Umbilical cord (tissue), 1 donor: ENCODE data around the gene RMND1. TPM values are rescaled to one million over a fixed set of nuclear protein-coding genes. Genes with fewer than 3 reads are reported as not detected.

ENCODE experiments used
- total RNA-seq: library from RNA; depleted of rRNA; stranded (reverse); fragments of >200 nt; gene quantifications from one replicate; pipeline ENCODE4 v1.2.3, GENCODE V29; 2014; ENCODE audit warnings: low replicate concordance; ENCODE audit not compliant: insufficient read depth

The RMND1 gene
- total RNA-seq, 1 donor from 2014 or later, result 54.9 TPM

Other genes starting within 250 kb of the RMND1 start
- gene AKAP12, start 212.2 kb downstream of the RMND1 start, total RNA-seq, result 161 TPM
- 9.1 TPM for gene ZBTB2, start 60.6 kb downstream of the RMND1 start, total RNA-seq
- 1.4 TPM for gene CCDC170, start 41.9 kb upstream of the RMND1 start, total RNA-seq